ENCODE results near the gene SPIN1. TPM values are rescaled to one million over a fixed set of nuclear protein-coding genes. Genes with fewer than 3 reads are reported as not detected.

The SPIN1 gene
- total RNA-seq, 1 experiment from 2014 or later = 46.2 TPM

DNA sequence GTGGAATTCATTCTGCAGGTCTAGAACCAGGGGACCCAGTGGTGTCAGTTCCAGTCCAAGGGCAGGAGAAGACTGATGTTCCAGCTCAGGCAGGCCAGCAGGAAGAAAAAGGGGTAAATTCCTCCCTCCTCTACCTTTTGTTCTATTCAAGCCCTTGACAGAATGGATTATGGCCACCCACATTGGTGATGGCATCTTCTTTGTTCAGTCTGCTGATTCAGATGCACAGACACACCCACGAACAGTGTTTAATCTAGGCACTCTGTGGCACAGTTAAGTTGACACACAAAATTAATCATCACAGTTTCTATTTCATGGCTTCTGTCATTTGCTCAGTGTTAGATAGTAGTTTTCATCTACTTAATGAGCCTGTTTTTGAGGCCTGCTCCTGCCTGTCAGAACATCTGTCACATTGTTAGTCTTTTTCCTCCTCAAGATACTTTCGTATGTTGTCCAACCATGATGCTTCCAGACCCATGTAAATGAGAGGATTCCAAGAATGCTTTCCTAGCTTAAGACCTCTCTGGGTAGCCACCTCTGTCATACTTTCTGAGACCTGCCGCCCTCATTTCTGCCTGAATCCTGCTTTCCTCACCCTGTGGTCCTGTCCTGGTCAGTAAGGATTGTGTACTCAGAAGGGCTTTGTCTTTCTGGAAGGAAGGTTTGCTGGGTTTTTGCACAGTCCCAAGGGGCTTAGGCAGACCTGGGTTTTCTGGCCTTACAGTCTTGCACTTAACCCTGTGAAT is 72.5 kb downstream of the SPIN1 start:
- intact Hi-C loops (cut with micrococcal nuclease) = no loop called here
- ChIA-PET POLR2A (ENCODE audit: unreplicated experiment) (no interaction called here), CTCF (no interaction called here)
- Histone ChIP-seq H4K20me1 (ENCODE audit: low read length) (no peaks in the 10 kb centered on the region), H3K9ac (ENCODE audit: low read length) (no peak overlapping the region), H3K4me1 (ENCODE audit: insufficient read depth, low read length) (peaks cover 24% of the 10 kb centered on the region), H3K36me3 (ENCODE audit: low read depth, low read length) (peaks cover 13% of the 10 kb centered on the region; the same call in 1 of the 2 replicates), H3K27ac (ENCODE audit: low read length) (0 out of 2 replicates have a peak overlapping the region, but pooled peaks have one; percentile 39), H3K4me2 (ENCODE audit: low read length) (no peak overlapping the region), H3K9me2 (replicated peaks; ENCODE audit: low read length) (no peaks in the 10 kb centered on the region), H3K27me3 (ENCODE audit: low read length) (no peaks in the 10 kb centered on the region), H3K79me2 (ENCODE audit: low read length) (peaks cover 38% of the 10 kb centered on the region), H3F3A (ENCODE audit: low read length, unreplicated experiment) (no peaks in the 10 kb centered on the region), H3K4me3 (ENCODE audit: low read length) (no peak overlapping the region), H3K9me3 (ENCODE audit: low read length) (no peaks in the 10 kb centered on the region), H2AFZ (ENCODE audit: low read length) (no peak overlapping the region)
- TF ChIP-seq CTCF (conservative IDR thresholded peaks at IDR 0.05; ENCODE audit: low read depth, low read length) (no peak), EZH2 (IDR thresholded peaks at IDR 0.05; ENCODE audit: low read length, unreplicated experiment) (no peak), EZH2phosphoT487 (IDR thresholded peaks at IDR 0.05; ENCODE audit: borderline replicate concordance, low read length) (no peak)
- no TSS peak for BruUV-seq (replicated peaks)
- ATAC-seq (peak; percentile 75), DNase-seq (peak; percentile 53)

DNA sequence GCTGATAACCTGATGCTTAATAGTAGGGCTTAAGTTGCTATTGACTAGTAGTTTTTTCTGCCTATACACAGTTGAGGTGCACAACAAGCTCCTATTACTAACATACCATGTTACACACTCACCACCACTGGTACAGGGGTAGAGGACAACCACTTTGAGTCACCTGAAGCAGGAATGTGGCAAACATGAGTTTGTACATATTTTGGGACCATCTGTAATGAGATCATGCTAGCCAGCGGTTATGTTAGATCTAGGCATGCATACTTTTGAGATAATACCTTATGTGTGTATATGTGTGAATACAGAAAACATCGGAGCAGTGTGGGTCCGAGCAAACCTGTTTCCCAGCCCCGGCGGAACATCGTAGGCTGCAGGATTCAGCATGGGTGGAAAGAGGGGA is 73.9 kb downstream of the SPIN1 start:
- H2AFZ ChIP-seq (ENCODE audit: low read length) = no peak overlapping the region
- peaks cover 24% of the 10 kb centered on the region for H3K4me1 ChIP-seq (ENCODE audit: insufficient read depth, low read length)
- H3K9ac ChIP-seq (ENCODE audit: low read length) = no peak overlapping the region
- no TSS peak for BruUV-seq (replicated peaks)
- no peak overlapping the region for H3K27ac ChIP-seq (ENCODE audit: low read length)
- peaks cover 13% of the 10 kb centered on the region; the same call in 1 of the 2 replicates for H3K36me3 ChIP-seq (ENCODE audit: low read depth, low read length)
- H3F3A ChIP-seq (ENCODE audit: low read length, unreplicated experiment) = no peaks in the 10 kb centered on the region
- no peak overlapping the region for H3K4me2 ChIP-seq (ENCODE audit: low read length)
- TF ChIP-seq CTCF (conservative IDR thresholded peaks at IDR 0.05; ENCODE audit: low read depth, low read length) = no peak
- TF ChIP-seq EZH2phosphoT487 (IDR thresholded peaks at IDR 0.05; ENCODE audit: borderline replicate concordance, low read length) = no peak
- TF ChIP-seq EZH2 (IDR thresholded peaks at IDR 0.05; ENCODE audit: low read length, unreplicated experiment) = no peak
- no peaks in the 10 kb centered on the region for H4K20me1 ChIP-seq (ENCODE audit: low read length)
- no peaks in the 10 kb centered on the region for H3K9me2 ChIP-seq (replicated peaks; ENCODE audit: low read length)
- ATAC-seq (0 out of 2 replicates have a peak, but pooled peaks have one; percentile 20), DNase-seq (peak; percentile 45)
- peaks cover 52% of the 10 kb centered on the region for H3K79me2 ChIP-seq (ENCODE audit: low read length)
- no peak overlapping the region for H3K4me3 ChIP-seq (ENCODE audit: low read length)
- H3K27me3 ChIP-seq (ENCODE audit: low read length) = no peaks in the 10 kb centered on the region
- CTCF ChIA-PET = no interaction called here
- H3K9me3 ChIP-seq (ENCODE audit: low read length) = no peaks in the 10 kb centered on the region
- intact Hi-C loops (cut with micrococcal nuclease) = no loop called here
- POLR2A ChIA-PET (ENCODE audit: unreplicated experiment) = no interaction called here

- Histone ChIP-seq H4K20me1 (ENCODE audit: low read length) (no peaks in the 10 kb centered on the region), H3F3A (ENCODE audit: low read length, unreplicated experiment) (no peaks in the 10 kb centered on the region), H3K9me3 (ENCODE audit: low read length) (no peaks in the 10 kb centered on the region), H3K27me3 (ENCODE audit: low read length) (no peaks in the 10 kb centered on the region), H3K9ac (ENCODE audit: low read length) (no peak overlapping the region), H3K9me2 (replicated peaks; ENCODE audit: low read length) (no peaks in the 10 kb centered on the region), H2AFZ (ENCODE audit: low read length) (no peak overlapping the region), H3K4me1 (ENCODE audit: insufficient read depth, low read length) (peaks cover 24% of the 10 kb centered on the region), H3K36me3 (ENCODE audit: low read depth, low read length) (peaks cover 23% of the 10 kb centered on the region), H3K79me2 (ENCODE audit: low read length) (peaks cover 56% of the 10 kb centered on the region), H3K27ac (ENCODE audit: low read length) (peak overlapping the region; percentile 54), H3K4me2 (ENCODE audit: low read length) (peak overlapping the region; percentile 1), H3K4me3 (ENCODE audit: low read length) (no peak overlapping the region)
- TF ChIP-seq CTCF (conservative IDR thresholded peaks at IDR 0.05; ENCODE audit: low read depth, low read length) (no peak), EZH2phosphoT487 (IDR thresholded peaks at IDR 0.05; ENCODE audit: borderline replicate concordance, low read length) (no peak), EZH2 (IDR thresholded peaks at IDR 0.05; ENCODE audit: low read length, unreplicated experiment) (no peak)
- intact Hi-C loops (cut with micrococcal nuclease) = no loop called here
- CTCF ChIA-PET = no interaction called here
- no TSS peak for BruUV-seq (replicated peaks)
- ATAC-seq = peak; percentile 71
- POLR2A ChIA-PET (ENCODE audit: unreplicated experiment) = no interaction called here
- DNase-seq = peak; percentile 54
Observed at GRCh38 chr9:88464851-88465250, 76.6 kb downstream of the SPIN1 start.
